ENCODE data around the gene GABRE.
"Not testable (repeated sequence)": the region's sequence is repeated elsewhere in the genome, so short reads cannot be mapped to it uniquely, and the experiment has no call there.

The GABRE gene

GRCh38 chrX:151970027-151970426 is 4.4 kb downstream of the GABRE start:
- no peak for DNase-seq (ENCODE audit: low read depth)

GRCh38 chrX:151966236-151966635 is 8.2 kb downstream of the GABRE start:
- no peak for DNase-seq (ENCODE audit: low read depth)

- DNase-seq (ENCODE audit: low read depth) = no peak
Observed at GRCh38 chrX:151962034-151962433, 12.4 kb downstream of the GABRE start.

- no peak for DNase-seq (ENCODE audit: low read depth)
Observed at GRCh38 chrX:151958101-151958500, 16.4 kb downstream of the GABRE start.

GRCh38 chrX:151954730-151955129 is 19.7 kb downstream of the GABRE start:
- DNase-seq (ENCODE audit: low read depth) = no peak

- no peak for DNase-seq (ENCODE audit: low read depth)
Observed at GRCh38 chrX:151938172-151938571, 36.3 kb downstream of the GABRE start.

GRCh38 chrX:151935358-151935757 is 39.1 kb downstream of the GABRE start:
- no peak for DNase-seq (ENCODE audit: low read depth)

- no peak for DNase-seq (ENCODE audit: low read depth)
Observed at GRCh38 chrX:151929126-151929525, 45.4 kb downstream of the GABRE start.

- DNase-seq (ENCODE audit: low read depth) = no peak
Observed at GRCh38 chrX:151923648-151924047, 50.8 kb downstream of the GABRE start.

GRCh38 chrX:151922692-151923091 is 51.8 kb downstream of the GABRE start:
- no peak for DNase-seq (ENCODE audit: low read depth)

- DNase-seq (ENCODE audit: low read depth) = no peak
Observed at GRCh38 chrX:151921866-151922265, 52.6 kb downstream of the GABRE start.

- no peak for DNase-seq (ENCODE audit: low read depth)
Observed at GRCh38 chrX:151921292-151921691, 53.2 kb downstream of the GABRE start.

GRCh38 chrX:151920530-151920929 is 53.9 kb downstream of the GABRE start:
- DNase-seq (ENCODE audit: low read depth) = no peak

GRCh38 chrX:151920101-151920500 is 54.4 kb downstream of the GABRE start:
- DNase-seq (ENCODE audit: low read depth) = no peak

GRCh38 chrX:151919610-151920009 is 54.9 kb downstream of the GABRE start:
- no peak for DNase-seq (ENCODE audit: low read depth)

- not testable (repeated sequence) for DNase-seq (ENCODE audit: low read depth)
Observed at GRCh38 chrX:151918736-151919135, 55.7 kb downstream of the GABRE start.

GRCh38 chrX:151912780-151913179 is 61.7 kb downstream of the GABRE start, which contains the start of gene MAGEA4:
TSS of gene MAGEA4 (plus strand) at chrX:151912889. CDS start at chrX:151923665, 10,776 bp downstream.
- no peak for DNase-seq (ENCODE audit: low read depth)

GRCh38 chrX:151912221-151912620 is 62.3 kb downstream of the GABRE start:
- DNase-seq (ENCODE audit: low read depth) = no peak

GRCh38 chrX:151904989-151905388 is 69.5 kb downstream of the GABRE start:
- no peak for DNase-seq (ENCODE audit: low read depth)
